HCEC 1CT (cell line): ENCODE data around the gene LUZP1.
A peak's percentile ranks its signal among the peaks of the same experiment; 100 is the strongest.
"Not testable (repeated sequence)": the region's sequence is repeated elsewhere in the genome, so short reads cannot be mapped to it uniquely, and the experiment has no call there.

ENCODE experiments used
- DNase-seq: peaks from one replicate; pipeline ENCODE4 v3.0.0-alpha.2; 2017

LUZP1 gene

GRCh38 chr1:23168445-23169194, at the start of gene LUZP1:
TSS of gene LUZP1 (minus strand) at chr1:23168856.
- peak; percentile 80 for DNase-seq

DNA sequence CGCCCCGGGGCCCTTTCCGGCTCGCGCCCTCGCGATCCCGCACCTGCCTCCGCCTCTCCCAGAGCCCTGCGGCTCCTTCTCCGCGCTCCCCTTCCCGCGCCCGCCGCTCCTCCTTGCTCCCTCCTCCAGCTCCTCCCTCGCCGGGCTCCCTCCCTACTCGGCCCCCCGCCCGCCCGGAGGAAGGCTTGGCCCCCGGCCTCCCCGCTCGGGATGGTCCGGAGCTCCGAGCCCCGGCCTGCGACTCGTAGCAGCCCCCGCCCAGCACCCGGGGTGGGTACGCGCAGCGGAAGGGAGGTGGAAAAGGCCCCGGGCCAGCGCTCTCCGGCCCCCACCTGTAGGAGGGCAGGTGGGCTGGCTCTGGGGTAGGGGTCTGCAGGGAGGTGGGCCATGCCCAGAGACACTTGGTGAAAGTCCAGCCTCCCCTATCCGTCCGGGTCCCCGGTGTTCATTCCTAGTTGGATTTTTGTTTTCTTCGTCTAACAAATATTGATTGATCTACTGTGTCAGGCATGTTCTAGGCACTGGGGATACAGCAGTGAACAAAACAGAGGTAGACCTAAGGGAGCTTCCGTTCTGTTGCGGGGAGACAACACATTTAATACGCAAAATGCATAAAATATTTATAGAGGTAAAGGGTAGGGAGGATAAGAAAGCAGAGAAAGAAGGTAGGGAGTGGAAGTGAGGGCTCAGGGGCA, 48.9 kb upstream of the LUZP1 start, which contains the start of gene HTR1D:
HTR1D (minus strand) TSS at position 82 of the 695 bp plus-strand sequence. CDS start 23,283 bp downstream, outside the sequence.
- DNase-seq: no peak

DNA sequence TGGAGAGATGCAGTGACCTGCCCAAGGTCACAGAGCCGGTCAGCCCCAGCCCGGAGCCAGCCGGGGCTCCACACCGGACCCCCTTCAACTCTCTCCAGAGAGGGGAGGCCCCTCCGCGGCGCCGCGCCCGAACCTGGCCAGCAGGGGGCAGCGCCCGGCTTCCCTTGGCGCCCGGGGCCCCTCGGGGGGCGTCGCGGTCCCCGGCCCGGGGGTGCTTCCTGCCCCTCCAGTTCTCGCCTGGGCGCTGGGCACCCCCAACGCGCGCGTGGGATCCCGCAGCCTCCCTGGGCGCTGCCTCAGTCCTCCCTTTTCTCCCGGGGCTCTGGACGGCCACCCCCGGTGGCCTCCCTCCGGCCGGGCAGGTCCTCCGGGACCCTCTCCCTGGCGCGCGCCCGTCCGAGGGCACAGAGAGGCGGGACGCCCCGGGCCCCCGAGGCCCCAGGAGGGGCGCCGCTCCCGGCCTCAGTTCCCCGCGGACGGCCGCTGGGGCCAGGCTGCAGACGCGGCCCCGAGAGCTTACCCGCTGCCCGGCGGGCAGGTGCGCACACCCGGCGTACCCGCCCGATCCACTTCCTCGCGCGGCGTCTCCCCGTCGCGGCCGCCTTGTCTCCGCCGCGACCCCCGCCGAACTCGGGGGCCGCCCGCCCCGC, 48.2 kb upstream of the LUZP1 start:
- DNase-seq: no peak

DNA sequence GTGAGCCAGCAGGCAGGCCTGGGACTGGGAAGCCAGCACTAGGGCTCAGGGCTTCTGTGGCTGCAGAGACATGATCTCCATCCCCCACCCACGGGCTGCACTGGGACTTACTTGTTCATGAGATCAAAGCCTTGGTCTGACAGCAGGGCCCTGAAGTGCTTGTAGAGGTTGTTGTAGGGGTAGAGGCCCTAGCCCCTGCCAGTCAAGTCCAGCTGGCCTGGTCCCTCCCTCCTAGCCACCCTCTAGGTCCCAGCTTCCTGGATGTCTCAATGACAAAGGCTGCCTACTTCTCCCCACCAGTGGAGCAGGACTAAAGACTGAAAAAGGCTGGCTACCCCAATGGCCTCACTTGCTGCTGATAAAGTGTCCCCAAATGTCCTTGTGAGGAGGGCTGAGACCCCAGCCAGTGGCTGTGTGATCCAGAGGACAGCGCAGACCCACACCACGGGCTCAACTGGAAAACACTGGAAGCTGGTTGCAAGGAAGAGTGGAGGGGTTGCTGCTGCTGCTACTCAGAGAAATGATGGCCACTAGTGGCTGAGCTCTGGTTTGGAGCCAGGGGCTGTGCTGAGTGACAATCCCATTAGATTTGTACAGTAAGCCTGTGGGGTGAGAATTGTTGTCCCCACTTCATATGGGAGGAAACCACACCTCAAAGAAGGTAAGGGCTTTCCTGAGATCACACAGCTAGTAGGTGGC, 47.2 kb upstream of the LUZP1 start:
- DNase-seq: no peak

- no peak for DNase-seq
Observed at GRCh38 chr1:23215291-23215690, 46.6 kb upstream of the LUZP1 start.

DNA sequence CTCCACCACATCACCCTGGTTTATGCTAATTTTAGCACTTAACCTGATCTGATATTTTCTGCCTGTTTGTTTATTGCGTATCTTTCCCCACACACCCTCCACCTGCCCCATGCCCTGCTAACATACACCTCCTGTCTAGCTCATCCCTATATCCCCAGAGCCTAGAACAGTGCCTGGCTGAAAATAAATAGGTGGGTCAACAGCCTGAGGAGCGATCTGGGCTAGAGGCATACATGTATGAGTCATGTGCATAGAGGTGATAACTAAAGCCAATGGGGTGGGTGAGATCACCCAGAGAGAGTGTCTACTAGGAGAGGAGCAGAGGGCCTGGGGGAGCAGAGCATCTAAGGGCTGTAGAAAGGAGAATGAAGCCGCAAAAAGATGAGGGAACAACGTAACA, 46.0 kb upstream of the LUZP1 start:
- no peak for DNase-seq

DNA sequence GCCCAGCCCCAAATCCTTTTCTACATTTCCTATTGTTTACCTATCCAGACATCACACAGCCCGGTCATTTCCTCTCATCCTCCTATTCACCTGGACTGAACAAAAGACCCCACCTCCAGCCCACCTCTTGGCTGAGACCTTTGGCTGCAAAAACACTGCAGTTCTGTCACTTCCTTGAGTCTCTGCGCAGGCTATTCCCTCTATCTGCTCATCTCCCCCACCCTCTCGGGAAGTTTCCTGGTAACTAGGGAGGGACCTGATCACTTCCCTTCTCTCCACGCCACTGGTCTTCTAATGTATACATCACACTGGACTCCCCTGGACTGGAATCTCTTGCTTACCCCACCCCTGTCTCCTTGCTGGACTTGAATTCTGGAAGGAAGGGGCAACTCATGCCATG, 43.3 kb upstream of the LUZP1 start:
- no peak for DNase-seq

DNA sequence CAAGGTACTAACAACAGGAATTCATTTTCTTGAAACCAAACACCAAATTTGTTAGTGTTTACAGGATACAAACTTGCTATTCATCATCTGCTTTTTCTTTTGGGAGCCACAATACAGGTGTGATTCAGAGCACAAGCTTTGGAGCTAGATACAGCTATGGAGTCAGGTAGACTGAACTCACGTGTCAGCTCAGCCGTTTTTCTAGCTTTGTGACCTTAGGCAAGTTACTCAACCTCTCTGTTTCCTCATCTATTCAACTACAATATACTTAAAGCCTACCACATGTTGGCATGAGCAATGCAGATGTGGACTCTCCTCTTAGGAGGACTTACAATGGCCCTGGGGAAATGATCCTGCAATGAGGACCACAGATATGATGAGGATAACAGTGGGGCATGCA, 42.3 kb upstream of the LUZP1 start:
- no peak for DNase-seq

DNA sequence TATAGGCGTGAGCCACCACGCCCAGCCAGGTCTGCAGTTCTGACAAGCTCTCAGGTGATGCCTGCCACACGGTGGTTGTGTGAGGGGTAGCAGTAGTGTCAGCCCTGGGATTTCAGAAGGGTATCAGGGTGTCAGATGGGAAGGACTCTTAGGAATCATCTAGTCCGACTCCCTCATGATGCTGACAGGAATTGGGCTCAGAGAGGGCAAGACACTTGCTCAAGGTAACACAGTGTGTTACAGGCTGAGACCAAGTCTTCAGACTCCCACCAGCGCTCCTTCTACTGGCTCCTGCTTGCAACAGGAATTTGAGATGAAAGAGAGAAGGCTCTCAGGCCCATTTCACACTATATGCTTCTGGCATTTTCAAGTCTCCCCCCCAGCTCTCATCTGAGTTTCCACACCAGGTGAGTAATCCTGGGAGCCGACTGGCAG, 41.7 kb upstream of the LUZP1 start:
- no peak for DNase-seq

GRCh38 chr1:23209770-23210169, 41.1 kb upstream of the LUZP1 start:
- no peak for DNase-seq

DNA sequence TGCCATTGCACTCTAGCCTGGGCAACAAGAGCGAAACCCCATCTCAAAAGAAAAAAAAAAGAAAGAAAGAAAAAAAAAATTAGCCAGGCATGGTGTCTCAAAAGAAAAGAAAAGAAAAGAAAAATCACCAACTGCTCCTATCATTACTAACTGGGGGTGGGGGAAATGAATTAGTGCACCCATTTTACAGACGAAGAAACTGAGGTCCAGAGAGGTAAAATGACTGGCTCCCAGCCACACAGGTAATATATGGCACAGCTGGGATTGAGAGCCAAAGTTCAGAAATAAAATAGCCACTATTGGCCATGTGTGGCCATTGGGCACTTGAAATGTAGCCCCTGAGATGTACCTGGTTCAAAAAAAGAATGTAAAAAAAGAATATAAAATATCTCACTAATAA, 39.9 kb upstream of the LUZP1 start:
- DNase-seq: no peak

DNA sequence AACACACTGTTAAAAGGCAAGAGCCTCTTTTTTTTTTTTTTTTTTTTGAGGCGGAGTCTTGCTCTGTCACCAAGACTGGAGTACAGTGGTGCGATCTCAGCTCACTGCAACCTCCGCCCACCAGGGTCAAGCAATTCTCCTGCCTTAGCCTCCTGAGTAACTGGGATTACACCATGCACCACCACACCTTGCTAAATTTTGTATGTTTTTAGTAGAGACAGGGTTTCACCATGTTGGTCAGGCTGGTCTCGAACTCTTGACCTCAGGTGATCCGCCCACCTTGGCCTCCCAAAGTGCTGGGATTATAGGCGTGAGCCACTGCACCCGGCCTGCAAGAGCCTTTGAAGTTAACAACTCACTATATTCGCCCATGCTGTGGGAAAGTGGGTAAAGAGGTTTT, 39.1 kb upstream of the LUZP1 start:
- not testable (repeated sequence) for DNase-seq

- peak; percentile 59 for DNase-seq
Observed at GRCh38 chr1:23202263-23202749, 33.6 kb upstream of the LUZP1 start.

- DNase-seq: no peak
Observed at GRCh38 chr1:23200883-23201282, 32.2 kb upstream of the LUZP1 start.

GRCh38 chr1:23198373-23198772, 29.7 kb upstream of the LUZP1 start:
- peak; percentile 95 for DNase-seq

GRCh38 chr1:23196627-23197328, 28.1 kb upstream of the LUZP1 start:
- DNase-seq: peak; percentile 97

DNA sequence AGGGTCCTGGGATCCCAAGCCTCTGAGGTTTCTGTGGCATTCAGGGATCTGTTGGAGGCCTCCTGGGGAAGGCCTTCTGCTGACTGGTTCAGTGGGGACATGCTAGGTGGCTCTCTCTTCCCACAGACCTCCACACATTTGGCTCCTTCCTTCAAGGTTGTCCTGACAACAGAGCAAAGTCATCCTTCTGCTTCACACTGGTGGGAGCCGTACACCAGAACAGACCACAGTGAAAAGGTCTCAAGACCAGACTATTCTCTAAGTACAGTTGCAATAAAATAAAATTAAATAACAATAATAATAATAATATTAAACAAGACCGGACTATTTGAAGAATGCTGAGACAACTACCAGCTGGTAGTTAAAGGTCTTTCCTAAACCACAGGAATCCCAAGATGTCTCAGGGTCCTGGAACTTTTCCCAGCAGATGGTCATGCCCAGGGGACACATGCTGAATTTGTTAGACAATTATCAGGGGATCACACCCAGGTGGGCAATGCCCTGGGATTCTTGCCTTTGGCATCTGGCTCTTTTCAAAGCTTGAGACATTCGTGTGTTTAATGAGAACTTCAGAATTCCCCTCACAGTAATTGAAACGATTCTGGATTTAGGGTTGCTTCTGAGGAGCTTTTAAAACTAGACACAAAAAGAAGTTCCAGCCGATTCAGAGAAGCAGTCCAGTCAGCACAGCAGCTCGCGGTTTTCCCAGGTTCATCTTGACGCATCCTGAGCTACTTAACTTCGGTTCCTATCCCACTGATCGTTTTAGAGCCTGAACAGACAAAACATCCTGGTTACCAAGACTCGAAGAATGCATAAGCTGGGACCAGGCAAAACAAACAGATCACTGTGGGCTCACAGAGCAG, 25.7 kb upstream of the LUZP1 start:
- peak; percentile 91 for DNase-seq

GRCh38 chr1:23193391-23194118, 24.9 kb upstream of the LUZP1 start:
- no peak for DNase-seq

- DNase-seq: no peak
Observed at GRCh38 chr1:23191199-23191598, 22.5 kb upstream of the LUZP1 start.

GRCh38 chr1:23188936-23189452, 20.3 kb upstream of the LUZP1 start:
- DNase-seq: peak; percentile 97
